ENCODE measurements around the gene NFATC2.

DNA sequence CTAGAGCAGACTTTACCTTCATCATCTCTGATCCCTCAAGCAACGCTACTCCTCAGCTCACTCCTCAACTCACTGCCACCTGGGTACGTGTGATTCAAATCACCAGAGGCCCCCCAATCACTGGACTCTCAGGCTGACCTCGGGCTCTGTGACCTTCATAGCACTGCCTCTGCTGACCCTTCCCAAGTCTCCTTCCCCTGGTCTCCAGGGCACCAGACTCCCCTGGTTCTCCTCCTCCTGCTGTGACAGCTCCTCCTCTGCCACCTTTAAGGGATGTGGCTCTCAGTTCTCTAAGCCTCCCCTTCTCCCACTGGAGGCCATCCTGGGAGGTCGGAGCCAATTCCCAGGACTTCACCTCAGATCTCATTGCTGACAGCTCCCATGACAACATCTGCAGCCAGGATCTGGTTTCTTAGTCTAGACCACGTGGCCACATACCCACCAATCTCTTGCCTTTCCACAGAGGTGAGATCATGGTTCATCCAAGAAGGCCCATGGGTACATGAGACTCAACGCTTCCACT lies 90.4 kb downstream of the NFATC2 start:
- no peak for TF ChIP-seq EZH2 (IDR thresholded peaks at IDR 0.05; ENCODE audit: low read depth)
- TF ChIP-seq, protein P1, sequence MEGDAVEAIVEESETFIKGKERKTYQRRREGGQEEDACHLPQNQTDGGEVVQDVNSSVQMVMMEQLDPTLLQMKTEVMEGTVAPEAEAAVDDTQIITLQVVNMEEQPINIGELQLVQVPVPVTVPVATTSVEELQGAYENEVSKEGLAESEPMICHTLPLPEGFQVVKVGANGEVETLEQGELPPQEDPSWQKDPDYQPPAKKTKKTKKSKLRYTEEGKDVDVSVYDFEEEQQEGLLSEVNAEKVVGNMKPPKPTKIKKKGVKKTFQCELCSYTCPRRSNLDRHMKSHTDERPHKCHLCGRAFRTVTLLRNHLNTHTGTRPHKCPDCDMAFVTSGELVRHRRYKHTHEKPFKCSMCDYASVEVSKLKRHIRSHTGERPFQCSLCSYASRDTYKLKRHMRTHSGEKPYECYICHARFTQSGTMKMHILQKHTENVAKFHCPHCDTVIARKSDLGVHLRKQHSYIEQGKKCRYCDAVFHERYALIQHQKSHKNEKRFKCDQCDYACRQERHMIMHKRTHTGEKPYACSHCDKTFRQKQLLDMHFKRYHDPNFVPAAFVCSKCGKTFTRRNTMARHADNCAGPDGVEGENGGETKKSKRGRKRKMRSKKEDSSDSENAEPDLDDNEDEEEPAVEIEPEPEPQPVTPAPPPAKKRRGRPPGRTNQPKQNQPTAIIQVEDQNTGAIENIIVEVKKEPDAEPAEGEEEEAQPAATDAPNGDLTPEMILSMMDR (conservative IDR thresholded peaks at IDR 0.05) = no peak

Data from PC-9 (cell line).